Renal cortex interstitium (tissue), 11 donors: Measurements from ENCODE around the gene SSUH2. TPM values are rescaled to one million over a fixed set of nuclear protein-coding genes. Genes with fewer than 3 reads are reported as not detected.

Experiments used
- DNase-seq, 11 donors: peaks; one replicate each; pipeline ENCODE4 v3.0.0-alpha.2; 2013; ENCODE audit warnings: low read depth in 9 of 11, low spot score in 4 of 11; ENCODE audit errors: extremely low read depth in 1 of 11
- polyA plus RNA-seq, 3 donors: library from polyadenylated mRNA; unstranded; fragments of 120-200 nt; gene quantifications; one replicate each; pipeline ENCODE4 v1.2.1, GENCODE V29; 2013; ENCODE audit not compliant: insufficient read length in 3 of 3

SSUH2 gene
- polyA plus RNA-seq, 3 donors = 4.8 to 5.0 (median 4.9) TPM

DNA sequence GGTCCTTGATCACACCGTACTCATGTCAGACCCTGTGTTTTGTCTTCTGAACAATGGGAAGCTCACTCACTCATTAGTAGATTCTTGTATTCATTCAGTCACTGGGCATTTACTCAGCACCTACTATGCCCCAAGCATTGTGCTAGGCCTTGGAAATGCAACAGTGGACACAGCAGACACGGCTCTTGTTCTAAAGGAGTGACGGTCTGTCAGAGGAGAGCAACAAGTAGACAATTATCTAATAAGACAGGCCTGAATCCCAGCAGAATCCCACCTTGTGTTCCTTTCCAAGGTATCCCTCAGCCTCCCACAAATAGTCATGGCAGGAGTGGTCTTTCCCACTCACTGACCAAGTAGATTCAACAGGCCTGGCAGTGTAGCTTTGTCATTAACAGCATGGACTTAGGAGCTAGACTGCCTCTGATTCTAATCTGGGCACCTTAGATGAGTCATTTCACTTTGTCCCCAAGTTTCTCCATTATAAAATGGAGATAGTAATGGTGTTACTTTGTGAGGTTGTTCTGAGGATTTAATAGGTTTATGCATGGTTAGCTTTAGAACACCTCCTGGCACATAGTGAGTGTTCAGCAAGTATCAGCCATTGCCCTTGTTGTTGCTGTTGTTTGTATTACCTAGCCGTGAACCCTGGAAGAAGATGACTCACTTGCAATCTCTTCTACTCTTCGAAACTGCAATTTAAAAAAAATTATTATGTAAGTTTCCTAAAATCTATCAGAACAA is 69.1 kb downstream of the SSUH2 start:
- DNase-seq = no peak

GRCh38 chr3:8574670-8575322 is 69.8 kb downstream of the SSUH2 start:
- DNase-seq = no peak

DNA sequence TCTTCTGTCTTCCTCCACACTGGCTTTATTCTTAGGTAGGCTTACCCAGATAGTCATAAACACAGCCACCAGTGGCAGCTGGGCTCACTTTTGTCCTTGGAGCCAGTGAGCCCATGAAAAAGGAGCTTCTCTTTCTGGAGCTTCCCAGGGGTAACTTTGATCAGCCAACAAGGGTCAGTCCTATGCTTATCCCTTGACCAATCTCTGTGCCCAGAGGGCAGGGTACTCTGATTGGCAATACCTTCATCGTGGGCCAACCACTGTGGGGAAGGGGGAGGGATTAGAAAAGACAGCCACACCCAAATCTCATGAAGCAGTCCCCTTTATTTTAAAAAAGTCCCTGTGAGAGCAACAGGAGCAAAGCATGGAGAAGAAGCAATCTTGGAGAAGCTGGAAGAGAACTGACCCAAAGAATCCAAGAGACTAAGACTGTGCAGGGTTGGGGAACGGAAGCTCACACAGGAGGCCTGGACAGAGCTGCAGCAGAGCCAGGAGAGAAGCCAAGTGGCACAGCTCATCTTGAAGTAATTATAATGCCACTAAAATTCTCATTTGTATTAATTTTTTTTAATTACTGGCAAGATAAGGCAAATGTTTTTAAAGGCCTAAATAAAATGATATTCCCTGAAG is 70.4 kb downstream of the SSUH2 start:
- DNase-seq = no peak

DNA sequence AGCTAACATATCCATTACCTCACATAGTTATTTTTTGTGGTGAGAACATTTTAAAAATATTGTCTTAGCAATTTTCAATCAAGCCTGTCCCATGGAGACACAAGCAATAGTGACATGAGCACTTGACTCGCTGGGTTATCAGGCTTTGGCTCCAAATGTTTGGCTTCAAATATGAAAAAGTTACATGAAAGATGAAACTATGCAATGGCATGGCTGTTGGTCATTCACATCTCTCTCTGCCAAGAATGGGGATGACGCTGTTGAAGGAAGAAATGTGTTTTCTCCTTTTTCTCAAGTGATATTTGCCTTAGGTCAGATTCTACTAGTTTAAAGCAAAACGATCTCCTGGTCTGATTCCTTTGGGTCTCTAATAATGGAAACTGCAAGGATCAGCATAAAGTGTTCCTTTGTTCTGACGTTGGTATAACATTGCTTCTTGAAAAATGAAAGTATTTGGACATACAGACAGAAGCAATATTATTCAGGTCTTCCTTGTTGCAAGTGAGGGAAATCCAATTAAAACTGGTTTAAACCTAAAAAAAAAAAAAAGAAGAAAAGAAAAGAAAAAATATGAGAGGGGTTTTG is 71.2 kb downstream of the SSUH2 start:
- DNase-seq = no peak

- no peak for DNase-seq
These were observed 73.3 kb downstream of the SSUH2 start for GRCh38 chr3:8571256-8571655.

Other genes starting within 250 kb of the SSUH2 start
- 10 to 100 TPM; 26.3 to 35.8 (median 27.0) TPM for gene LMCD1, start 143.0 kb downstream of the SSUH2 start, polyA plus RNA-seq
- gene CAV3, start 89.0 kb upstream of the SSUH2 start, polyA plus RNA-seq = under 1 TPM; 0.34 to 0.62 (median 0.51) TPM
- gene OXTR, start 124.8 kb upstream of the SSUH2 start, polyA plus RNA-seq = 1 to 10 TPM; 1.0 to 1.5 (median 1.1) TPM